IMR-90 (cell line): ENCODE results near the gene FLYWCH1. TPM values are rescaled to one million over a fixed set of nuclear protein-coding genes. Genes with fewer than 3 reads are reported as not detected.
A peak's percentile ranks its signal among the peaks of the same experiment; 100 is the strongest.

Source experiments
- ATAC-seq: fragments of 200-7000 bp; cut with Tn5 transposase; 2 replicates; pipeline ENCODE4 v1.9.1; 2020; ENCODE audit warnings: low read depth, mild to moderate bottlenecking, moderate library complexity
- BruUV-seq: library from RNA; stranded (reverse); fragments of 400-500 nt; replicated peaks from 2 replicates; lab custom pipeline; 2021; lab: Mats Ljungman, UMichigan
- CTCF ChIA-PET: fragments of 300-600 bp; formaldehyde crosslinking; extraction: SDS; loops from one replicate; lab custom pipeline; 2021; ENCODE audit warnings: antibody characterized with exemption; lab: Yijun Ruan, JAX
- POLR2A ChIA-PET: fragments of 300-600 bp; sonication (Branson Sonifier 250); formaldehyde crosslinking; loops from one replicate; lab custom pipeline; 2022; ENCODE audit warnings: antibody characterized with exemption; ENCODE audit not compliant: unreplicated experiment; lab: Charles Lee
- DNase-seq: peaks from one replicate; pipeline ENCODE4 v3.0.0; 2013
- H2AFZ ChIP-seq: replicated peaks from 2 replicates; pipeline ENCODE3; 2013; ENCODE audit warnings: low read length, mild to moderate bottlenecking; ENCODE audit not compliant: poor library complexity
- H2AK5ac ChIP-seq: 2 replicates; pipeline ENCODE4 v1.6.1; 2013; ENCODE audit warnings: low read depth, low read length, inconsistent platforms
- H2AK9ac ChIP-seq: replicated peaks from 2 replicates; pipeline ENCODE3; 2013; ENCODE audit warnings: mild to moderate bottlenecking, low read depth, low read length, moderate library complexity; ENCODE audit not compliant: poor library complexity
- H2BK120ac ChIP-seq: 2 replicates; pipeline ENCODE4 v1.6.1; 2013; ENCODE audit warnings: low read depth, low read length, inconsistent platforms
- H2BK15ac ChIP-seq: 3 replicates; pipeline ENCODE4 v1.6.1; 2013; ENCODE audit warnings: low read depth, low read length, inconsistent platforms
- H2BK20ac ChIP-seq: 2 replicates; pipeline ENCODE4 v1.6.1; 2013; ENCODE audit warnings: low read depth, mild to moderate bottlenecking, inconsistent platforms, low read length, moderate library complexity
- H2BK5ac ChIP-seq: 2 replicates; pipeline ENCODE4 v1.6.1; 2013; ENCODE audit warnings: mild to moderate bottlenecking, low read depth, low read length, inconsistent platforms; ENCODE audit not compliant: poor library complexity, severe bottlenecking
- H3K14ac ChIP-seq: replicated peaks from 2 replicates; pipeline ENCODE4 v1.6.1; 2013; ENCODE audit warnings: low read depth, low read length, inconsistent platforms
- H3K18ac ChIP-seq: 2 replicates; pipeline ENCODE4 v1.6.1; 2013; ENCODE audit warnings: low read depth, low read length, control low read depth
- H3K23ac ChIP-seq: 2 replicates; pipeline ENCODE4 v1.6.1; 2013; ENCODE audit warnings: low read depth, low read length, inconsistent platforms
- H3K27ac ChIP-seq: 2 replicates; pipeline ENCODE4 v1.5.1; 2013; ENCODE audit warnings: mild to moderate bottlenecking, control low read depth, low read length; ENCODE audit not compliant: insufficient read depth
- H3K27me3 ChIP-seq: 2 replicates; pipeline ENCODE4 v1.6.1; 2013; ENCODE audit warnings: low read length; ENCODE audit not compliant: control insufficient read depth, insufficient read depth
- H3K36me3 ChIP-seq: 2 replicates; pipeline ENCODE4 v1.6.1; 2013; ENCODE audit warnings: low read length, mixed read lengths; ENCODE audit not compliant: control insufficient read depth, insufficient read depth
- H3K4ac ChIP-seq: 2 replicates; pipeline ENCODE4 v1.6.1; 2013; ENCODE audit warnings: low read depth, low read length, inconsistent platforms
- H3K4me1 ChIP-seq: 2 replicates; pipeline ENCODE4 v1.6.1; 2013; ENCODE audit warnings: low read length, mixed read lengths; ENCODE audit not compliant: control insufficient read depth, insufficient read depth
- H3K4me2 ChIP-seq: 2 replicates; pipeline ENCODE4 v1.6.1; 2013; ENCODE audit warnings: low read depth, mild to moderate bottlenecking, control low read depth, low read length, moderate library complexity
- H3K4me3 ChIP-seq: 2 replicates; pipeline ENCODE4 v1.5.1; 2013; ENCODE audit warnings: low read depth, mild to moderate bottlenecking, control low read depth, low read length, moderate library complexity; ENCODE audit not compliant: insufficient read depth
- H3K56ac ChIP-seq: 2 replicates; pipeline ENCODE4 v1.6.1; 2013; ENCODE audit warnings: low read length, inconsistent platforms; ENCODE audit not compliant: insufficient read depth; ENCODE audit errors: extremely low read depth
- H3K79me1 ChIP-seq, 2 experiments: 2 replicates each; pipeline ENCODE4 v1.6.1; 2013; ENCODE audit warnings: low read length in 2 of 2, inconsistent platforms in 1 of 2, low read depth in 1 of 2
- H3K9ac ChIP-seq: 2 replicates; pipeline ENCODE4 v1.6.1; 2013; ENCODE audit warnings: low read depth, low read length, control low read depth
- H3K9me1 ChIP-seq: 2 replicates; pipeline ENCODE4 v1.6.1; 2013; ENCODE audit warnings: low read length, inconsistent platforms; ENCODE audit not compliant: insufficient read depth
- H3K9me3 ChIP-seq: 2 replicates; pipeline ENCODE4 v1.6.1; 2013; ENCODE audit warnings: low read length; ENCODE audit not compliant: control insufficient read depth, insufficient read depth
- H4K20me1 ChIP-seq: 2 replicates; pipeline ENCODE4 v1.6.1; 2013; ENCODE audit warnings: low read length, inconsistent platforms; ENCODE audit not compliant: insufficient read depth
- H4K5ac ChIP-seq: 2 replicates; pipeline ENCODE4 v1.6.1; 2013; ENCODE audit warnings: mild to moderate bottlenecking, low read depth, low read length, control low read depth
- H4K8ac ChIP-seq, 2 experiments: 2 replicates each; pipeline ENCODE4 v1.6.1; 2013; ENCODE audit warnings: low read depth in 2 of 2, low read length in 2 of 2, control low read depth in 1 of 2, inconsistent platforms in 1 of 2
- H4K91ac ChIP-seq: 2 replicates; pipeline ENCODE4 v1.6.1; 2013; ENCODE audit warnings: low read depth, low read length, inconsistent platforms; ENCODE audit not compliant: insufficient read depth
- FOS ChIP-seq: fragments of 150-350 bp; IDR thresholded peaks from 2 replicates; pipeline ENCODE4 v1.6.1; 2016; ENCODE audit warnings: low read depth, low read length
- WGBS, 2 experiments: methylation state at CpG; one replicate each; pipeline versions ENCODE4 v1.1.5 to v1.1.7; 2013; ENCODE audit warnings: missing lambda C conversion rate in 2 of 2; ENCODE audit not compliant: insufficient read length in 1 of 2; ENCODE audit errors: extremely low coverage in 2 of 2; 5-methylcytosine and 5-hydroxymethylcytosine counted together
- dilution Hi-C: fragments of 300-500 bp; cut with HindIII; formaldehyde crosslinking; loops from one replicate; pipeline ENCODE4 v1.14.3; 2018; ENCODE audit warnings: low sequenced_read_pairs; ENCODE audit not compliant: unreplicated experiment
- in situ Hi-C: fragments of 300-500 bp; cut with MboI; formaldehyde crosslinking; loops from 3 replicates; pipeline ENCODE4 v1.14.3; 2019; ENCODE audit warnings: low sequenced_read_pairs, inconsistent platforms, mixed read lengths
- intact Hi-C: fragments of 100-400 bp; cut with micrococcal nuclease; formaldehyde crosslinking; loops from 2 replicates; pipeline ENCODE4 v1.10.0; 2022
- polyA plus RNA-seq, 3 experiments: library from polyadenylated mRNA; depleted of rRNA; stranded (reverse); fragments of >200 nt; gene quantifications; 2 replicates each; pipeline ENCODE4 v1.2.3, GENCODE V29; 2012; ENCODE audit warnings: low replicate concordance in 1 of 3
- total RNA-seq: library from RNA; depleted of rRNA; stranded (reverse); fragments of >200 nt; gene quantifications from 2 replicates; pipeline ENCODE4 v1.2.3, GENCODE V29; 2012
- TF ChIP-seq, protein P1 (sequence below): conservative IDR thresholded peaks from 2 replicates; pipeline ENCODE4 v1.5.1; 2012; ENCODE audit warnings: mild to moderate bottlenecking, low read depth, low read length, improper control_type of control experiment

FLYWCH1 gene
- total and polyA plus RNA-seq, 2 of the 4 experiments (the other 2 are of a cell fraction), result 14.3 to 25.2 TPM

DNA sequence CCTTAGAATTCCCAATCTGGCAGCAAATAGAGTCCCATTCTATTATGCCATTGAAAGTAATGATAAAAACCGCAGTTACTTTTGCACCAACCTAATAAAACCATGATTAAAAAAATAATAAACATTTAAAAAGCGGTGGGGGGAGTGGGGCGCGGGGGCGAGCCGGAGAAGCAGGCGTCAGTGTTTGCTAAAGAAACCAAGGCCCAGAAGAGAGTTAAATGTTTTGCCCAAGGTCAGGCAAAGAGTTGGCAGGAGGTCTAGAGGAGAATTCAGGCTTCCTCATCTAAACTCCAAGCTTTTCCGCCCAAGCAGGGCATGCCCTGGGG lies 44.1 kb upstream of the FLYWCH1 start:
- 20% methylated on average over 1 of the region's 8 CpGs; no CpG with 5 or more reads in 1 of the 2 experiments for WGBS, 2 experiments
- H4K5ac ChIP-seq, result peak overlapping the region; percentile 100
- H3K9me3 ChIP-seq, result no peaks in the 10 kb centered on the region
- H3K27ac ChIP-seq, result peak overlapping the region; percentile 94
- H3K4me2 ChIP-seq, result peak overlapping the region; percentile 91
- H3K18ac ChIP-seq, result peak overlapping the region; percentile 91
- H2BK5ac ChIP-seq, result peak overlapping the region; percentile 92
- no peaks in the 10 kb centered on the region for H4K20me1 ChIP-seq
- ChIA-PET POLR2A (interaction anchor here (0.9 to 1.2 kb wide), 3 partner anchors 14 to 38 kb away, joined by 3 to 6 read pairs (median 4); no protein-coding TSS in a partner anchor), CTCF (interaction anchor here (0.7 to 2.5 kb wide), 5 partner anchors 10 to 28 kb away, joined by 3 to 54 read pairs (median 4); no protein-coding TSS in a partner anchor)
- no peaks in the 10 kb centered on the region for H3K27me3 ChIP-seq
- H3K36me3 ChIP-seq, result no peaks in the 10 kb centered on the region
- peak overlapping the region; percentile 99 for H3K4ac ChIP-seq
- TF ChIP-seq, protein P1, sequence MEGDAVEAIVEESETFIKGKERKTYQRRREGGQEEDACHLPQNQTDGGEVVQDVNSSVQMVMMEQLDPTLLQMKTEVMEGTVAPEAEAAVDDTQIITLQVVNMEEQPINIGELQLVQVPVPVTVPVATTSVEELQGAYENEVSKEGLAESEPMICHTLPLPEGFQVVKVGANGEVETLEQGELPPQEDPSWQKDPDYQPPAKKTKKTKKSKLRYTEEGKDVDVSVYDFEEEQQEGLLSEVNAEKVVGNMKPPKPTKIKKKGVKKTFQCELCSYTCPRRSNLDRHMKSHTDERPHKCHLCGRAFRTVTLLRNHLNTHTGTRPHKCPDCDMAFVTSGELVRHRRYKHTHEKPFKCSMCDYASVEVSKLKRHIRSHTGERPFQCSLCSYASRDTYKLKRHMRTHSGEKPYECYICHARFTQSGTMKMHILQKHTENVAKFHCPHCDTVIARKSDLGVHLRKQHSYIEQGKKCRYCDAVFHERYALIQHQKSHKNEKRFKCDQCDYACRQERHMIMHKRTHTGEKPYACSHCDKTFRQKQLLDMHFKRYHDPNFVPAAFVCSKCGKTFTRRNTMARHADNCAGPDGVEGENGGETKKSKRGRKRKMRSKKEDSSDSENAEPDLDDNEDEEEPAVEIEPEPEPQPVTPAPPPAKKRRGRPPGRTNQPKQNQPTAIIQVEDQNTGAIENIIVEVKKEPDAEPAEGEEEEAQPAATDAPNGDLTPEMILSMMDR, result no peak
- no peak for TF ChIP-seq FOS
- peak overlapping the region; percentile 67 for H3K4me3 ChIP-seq
- peak overlapping the region; percentile 99 for H4K91ac ChIP-seq
- H3K56ac ChIP-seq, result peak overlapping the region; percentile 83
- peak overlapping the region; percentile 74 for H2BK20ac ChIP-seq
- H2AK9ac ChIP-seq, result peak overlapping the region; percentile 83
- in situ Hi-C loops, result no loop called here
- peak overlapping the region; percentile 96; the same call in 1 of the 2 replicates for H3K23ac ChIP-seq
- no peaks in the 10 kb centered on the region for H3K79me1 ChIP-seq
- peak overlapping the region; percentile 89 for H2BK120ac ChIP-seq
- peaks cover 3% of the 10 kb centered on the region for H3K4me1 ChIP-seq
- H2AK5ac ChIP-seq, result peak overlapping the region; percentile 81
- ATAC-seq (no peak), DNase-seq (no peak)
- H3K9ac ChIP-seq, result peak overlapping the region; percentile 64
- H2AFZ ChIP-seq, result peak overlapping the region; percentile 98
- H3K14ac ChIP-seq, result peak overlapping the region; percentile 99
- intact Hi-C loops, result no loop called here
- peak overlapping the region; percentile 82; the same call in 1 of the 3 replicates for H2BK15ac ChIP-seq
- peak overlapping the region; percentile 95 to 99 for H4K8ac ChIP-seq
- dilution Hi-C loops, result no loop called here
- BruUV-seq, result no TSS peak
- no peaks in the 10 kb centered on the region for H3K9me1 ChIP-seq
